Tongue (tissue), 2 donors: ENCODE results near the gene PSRC1. TPM values are rescaled to one million over a fixed set of nuclear protein-coding genes. Genes with fewer than 3 reads are reported as not detected.

Experiments used
- DNase-seq: peaks from one replicate; pipeline ENCODE4 v3.0.0-alpha.2; 2015
- total RNA-seq: library from RNA; depleted of rRNA; stranded (reverse); fragments of >200 nt; gene quantifications from one replicate; pipeline ENCODE4 v1.2.3, GENCODE V29; 2014

Gene PSRC1
- total RNA-seq, 1 donor from 2014 or later: 5.4 TPM

GRCh38 chr1:109272021-109272799 lies 10.7 kb downstream of the PSRC1 start:
- peak; percentile 46 for DNase-seq

GRCh38 chr1:109271458-109271857 lies 11.5 kb downstream of the PSRC1 start:
- no peak for DNase-seq

DNA sequence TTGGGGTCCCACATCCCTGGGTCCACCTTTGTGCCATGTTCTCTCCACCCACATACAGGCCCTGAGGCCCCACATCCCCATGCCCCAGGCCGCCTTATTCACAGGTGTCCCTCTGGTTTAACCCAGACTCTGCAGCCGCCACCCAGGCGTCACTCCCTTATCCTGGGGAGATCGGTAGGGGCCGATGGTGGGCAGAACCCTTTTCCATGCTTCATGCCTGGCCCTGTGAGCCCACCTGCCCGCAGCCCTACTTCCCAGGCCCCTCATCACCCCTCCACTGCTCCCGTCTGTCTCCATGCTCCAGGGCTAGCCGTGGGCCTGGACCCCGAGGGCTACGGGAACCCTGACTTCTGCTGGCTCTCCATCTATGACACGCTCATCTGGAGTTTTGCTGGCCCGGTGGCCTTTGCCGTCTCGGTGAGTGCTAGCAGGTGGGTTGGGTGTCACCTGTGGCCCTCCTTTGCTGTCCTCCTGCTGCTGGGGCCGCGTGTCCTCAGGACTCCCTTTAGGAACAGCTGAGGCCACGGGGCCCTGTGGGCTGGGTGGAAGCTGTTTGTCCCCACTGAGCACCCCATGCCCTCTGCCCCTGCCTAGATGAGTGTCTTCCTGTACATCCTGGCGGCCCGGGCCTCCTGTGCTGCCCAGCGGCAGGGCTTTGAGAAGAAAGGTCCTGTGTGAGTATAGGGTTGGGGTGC lies 12.2 kb downstream of the PSRC1 start:
- no peak for DNase-seq

- no peak for DNase-seq
These were observed 12.8 kb downstream of the PSRC1 start for GRCh38 chr1:109269981-109270622.

DNA sequence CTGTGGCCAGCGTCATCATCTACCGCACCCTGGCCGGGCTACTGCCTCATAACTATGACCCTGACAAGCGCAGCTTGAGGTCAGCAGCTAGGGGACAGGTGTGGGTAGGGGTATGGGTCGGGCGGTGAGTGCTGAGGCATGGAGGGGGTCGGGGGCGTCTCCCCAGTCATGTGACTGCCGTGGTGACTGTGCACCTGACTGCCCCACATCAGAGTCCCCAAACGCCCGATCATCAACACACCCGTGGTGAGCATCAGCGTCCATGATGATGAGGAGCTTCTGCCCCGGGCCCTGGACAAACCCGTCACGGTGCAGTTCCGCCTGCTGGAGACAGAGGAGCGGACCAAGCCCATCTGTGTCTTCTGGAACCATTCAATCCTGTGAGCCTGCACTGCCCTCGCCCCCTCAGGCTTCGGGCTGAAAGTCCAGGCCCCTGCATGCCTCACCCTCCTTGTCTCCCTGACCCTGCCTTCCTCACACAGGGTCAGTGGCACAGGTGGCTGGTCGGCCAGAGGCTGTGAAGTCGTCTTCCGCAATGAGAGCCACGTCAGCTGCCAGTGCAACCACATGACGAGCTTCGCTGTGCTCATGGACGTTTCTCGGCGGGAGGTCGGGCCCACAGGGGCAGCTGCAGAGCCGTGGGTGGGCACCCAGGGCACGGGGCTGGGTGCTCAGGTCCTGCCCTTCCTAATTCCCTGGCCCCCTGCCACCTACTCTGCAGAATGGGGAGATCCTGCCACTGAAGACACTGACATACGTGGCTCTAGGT lies 13.5 kb downstream of the PSRC1 start:
- DNase-seq: no peak

GRCh38 chr1:109268431-109269211 lies 14.3 kb downstream of the PSRC1 start:
- no peak for DNase-seq

- DNase-seq: no peak
These were observed 15.1 kb downstream of the PSRC1 start for GRCh38 chr1:109267743-109268300.

DNA sequence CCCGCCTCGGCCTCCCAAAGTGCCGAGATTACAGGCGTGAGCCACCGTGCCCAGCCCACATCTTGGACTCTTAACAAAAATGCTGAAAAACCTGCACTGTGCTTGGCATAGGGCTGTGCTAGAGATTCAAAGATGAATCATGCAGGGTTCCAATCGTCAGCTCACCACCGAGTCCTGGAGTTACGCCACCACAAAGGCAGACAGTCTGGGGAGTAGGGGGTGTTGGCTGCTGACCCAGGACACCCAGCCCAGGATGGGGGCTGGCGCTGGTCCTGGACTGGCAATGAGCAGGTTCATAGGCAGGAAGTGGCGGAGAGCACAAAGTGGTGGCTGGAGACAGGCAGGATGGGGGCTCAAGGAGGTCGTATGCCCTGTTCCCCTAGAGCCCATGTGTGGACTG lies 16.0 kb downstream of the PSRC1 start:
- DNase-seq: no peak

- no peak for DNase-seq
These were observed 17.1 kb downstream of the PSRC1 start for GRCh38 chr1:109265741-109266330.

- no peak for DNase-seq
These were observed 17.9 kb downstream of the PSRC1 start for GRCh38 chr1:109265016-109265415.

DNA sequence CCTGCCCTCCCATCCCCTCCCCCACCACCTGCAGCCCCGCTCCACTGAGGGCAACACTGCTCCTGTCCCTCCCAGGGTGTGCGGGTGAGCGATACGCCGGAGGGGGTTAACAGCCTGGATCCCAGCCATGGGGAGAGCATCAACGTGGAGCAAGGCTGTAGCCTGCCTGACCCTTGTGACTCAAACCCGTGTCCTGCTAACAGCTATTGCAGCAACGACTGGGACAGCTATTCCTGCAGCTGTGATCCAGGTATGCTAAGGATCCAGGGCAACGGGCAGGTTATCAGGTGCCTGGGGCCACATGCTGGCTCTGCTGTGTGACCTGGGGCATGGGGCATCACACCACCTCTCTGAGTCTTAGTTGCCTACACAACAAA lies 18.6 kb downstream of the PSRC1 start:
- DNase-seq: no peak

DNA sequence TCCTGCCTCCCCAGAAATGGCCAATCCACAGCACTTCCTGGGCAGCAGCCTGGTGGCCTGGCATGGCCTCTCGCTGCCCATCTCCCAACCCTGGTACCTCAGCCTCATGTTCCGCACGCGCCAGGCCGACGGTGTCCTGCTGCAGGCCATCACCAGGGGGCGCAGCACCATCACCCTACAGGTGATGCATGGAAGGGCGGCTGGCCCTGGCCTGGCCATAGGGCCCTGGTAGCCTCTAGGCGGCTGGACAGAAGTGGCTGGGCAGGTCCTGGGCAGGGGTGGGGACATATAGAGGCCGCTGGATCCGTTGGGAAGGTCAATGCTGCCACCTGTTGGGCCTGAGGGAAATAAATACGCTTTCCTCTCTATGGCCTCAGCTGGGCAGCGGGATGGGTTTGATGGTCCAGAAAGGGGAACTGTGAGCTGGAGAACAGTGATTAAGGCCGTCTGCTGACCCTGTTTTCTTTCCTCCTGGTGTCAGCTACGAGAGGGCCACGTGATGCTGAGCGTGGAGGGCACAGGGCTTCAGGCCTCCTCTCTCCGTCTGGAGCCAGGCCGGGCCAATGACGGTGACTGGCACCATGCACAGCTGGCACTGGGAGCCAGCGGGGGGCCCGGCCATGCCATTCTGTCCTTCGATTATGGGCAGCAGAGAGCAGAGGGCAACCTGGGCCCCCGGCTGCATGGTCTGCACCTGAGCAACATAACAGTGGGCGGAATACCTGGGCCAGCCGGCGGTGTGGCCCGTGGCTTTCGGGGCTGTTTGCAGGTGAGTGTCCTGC lies 19.2 kb downstream of the PSRC1 start:
- peak; percentile 79 for DNase-seq

GRCh38 chr1:109263234-109263596 lies 19.7 kb downstream of the PSRC1 start:
- DNase-seq: peak; percentile 68

GRCh38 chr1:109262231-109263055 lies 20.5 kb downstream of the PSRC1 start:
- DNase-seq: no peak

- DNase-seq: no peak
These were observed 21.4 kb downstream of the PSRC1 start for GRCh38 chr1:109261578-109261977.

- no peak for DNase-seq
These were observed 21.9 kb downstream of the PSRC1 start for GRCh38 chr1:109261006-109261405.

DNA sequence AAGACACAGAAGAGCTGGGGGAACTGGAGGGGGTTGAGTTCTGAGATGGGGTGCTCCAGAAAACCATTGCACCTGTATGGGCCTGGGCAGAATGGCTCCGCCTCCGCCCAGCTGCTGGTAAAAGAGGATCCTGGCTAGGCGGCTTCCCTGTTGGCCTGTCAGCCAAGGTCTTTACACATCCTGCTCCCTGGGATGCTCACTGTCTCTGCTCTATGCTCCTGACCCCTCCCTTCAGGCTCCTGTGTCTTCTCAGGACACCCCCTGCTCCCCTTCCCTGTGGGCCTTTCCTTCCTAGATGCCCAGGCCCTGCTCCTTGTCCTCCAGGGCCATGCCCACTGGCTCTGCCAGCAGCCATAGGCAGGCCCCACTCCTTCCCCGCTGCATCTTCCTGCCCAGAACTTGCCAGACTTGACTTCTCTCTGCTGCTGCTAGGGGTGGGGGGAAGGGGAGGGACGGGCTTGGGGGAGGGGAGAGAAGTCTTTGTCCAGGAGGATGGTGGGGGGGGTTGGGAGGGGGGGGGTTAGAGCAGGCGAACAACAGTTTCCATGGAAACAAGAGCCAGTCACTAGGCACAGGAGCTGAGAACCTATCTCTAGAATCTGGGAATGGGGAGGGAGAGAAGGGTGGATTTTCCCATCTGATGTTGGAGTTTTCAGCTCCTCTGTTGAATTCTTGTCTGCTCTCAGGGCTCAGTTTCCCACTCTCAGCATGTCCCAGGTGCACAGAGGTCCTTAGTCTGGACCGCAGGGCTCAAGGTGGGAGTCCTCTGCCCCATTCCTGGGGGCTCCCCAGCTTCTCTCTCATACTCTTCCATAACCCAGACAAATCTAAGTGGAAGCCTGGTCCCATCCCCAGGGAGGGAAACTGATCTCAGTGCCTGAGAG lies 23.0 kb downstream of the PSRC1 start:
- no peak for DNase-seq
